Tibial artery (tissue), 4 donors: ENCODE results near the gene F7.

ENCODE experiments used
- DNase-seq, 2 donors: peaks; one replicate each; pipeline ENCODE4 v3.0.0-alpha.2; 2019
- H3K27ac ChIP-seq, 2 donors: fragments of 200-600 bp; sonication (generic) in 1 of 2; 1 replicate in 1 of 2; 2 replicates in 1 of 2; pipeline ENCODE4 v1.5.1; 2018 to 2019; ENCODE audit warnings: mild to moderate bottlenecking in 1 of 2
- H3K27me3 ChIP-seq, 2 donors: fragments of 200-600 bp; sonication (generic) in 1 of 2; one replicate each; pipeline versions ENCODE4 v1.5.1 to v1.6.0; 2016 to 2019
- H3K36me3 ChIP-seq, 3 donors: fragments of 200-600 bp; sonication (generic) in 2 of 3; one replicate each; pipeline ENCODE4 v1.5.1; 2016 to 2019; ENCODE audit warnings: mild to moderate bottlenecking in 2 of 3
- H3K4me1 ChIP-seq, 4 donors: fragments of 200-600 bp; sonication (generic) in 2 of 4; 1 replicate in 3 of 4; 2 replicates in 1 of 4; pipeline ENCODE4 v1.5.1; 2016 to 2019
- H3K4me3 ChIP-seq, 2 donors: fragments of 200-600 bp; sonication (generic) in 1 of 2; 1 replicate in 1 of 2; 2 replicates in 1 of 2; pipeline ENCODE4 v1.5.1; 2018 to 2019; ENCODE audit warnings: mild to moderate bottlenecking in 2 of 2
- H3K9me3 ChIP-seq, 3 donors: fragments of 200-600 bp; sonication (generic) in 1 of 3; one replicate each; pipeline ENCODE4 v1.5.1; 2016 to 2019
- intact Hi-C: fragments of 100-400 bp; cut with DNase I; formaldehyde crosslinking; loops from one replicate; pipeline ENCODE4 v1.15.0; 2023; ENCODE audit warnings: low total_unique reads
- TF ChIP-seq, protein P1 (sequence below), 2 experiments: fragments of 200-600 bp in 1 of 2; fragments of 450-650 bp in 1 of 2; IDR thresholded peaks; one replicate each; pipeline ENCODE4 v1.5.1; 2017 to 2019; ENCODE audit warnings: antibody characterized with exemption in 2 of 2, mild to moderate bottlenecking in 1 of 2, moderate library complexity in 1 of 2

The F7 gene

GRCh38 chr13:113074401-113074800 is 31.2 kb upstream of the F7 start:
- H3K4me3 ChIP-seq: no peak overlapping the region
- intact Hi-C loops: no loop called here
- no peaks in the 10 kb centered on the region for H3K9me3 ChIP-seq
- H3K36me3 ChIP-seq: peaks cover 0 to 81% (median 36%) of the 10 kb centered on the region in 3 donors
- H3K27ac ChIP-seq: no peak overlapping the region
- H3K27me3 ChIP-seq: no peaks in the 10 kb centered on the region
- no peaks in the 10 kb centered on the region for H3K4me1 ChIP-seq
- no peak for DNase-seq
- TF ChIP-seq, protein P1, sequence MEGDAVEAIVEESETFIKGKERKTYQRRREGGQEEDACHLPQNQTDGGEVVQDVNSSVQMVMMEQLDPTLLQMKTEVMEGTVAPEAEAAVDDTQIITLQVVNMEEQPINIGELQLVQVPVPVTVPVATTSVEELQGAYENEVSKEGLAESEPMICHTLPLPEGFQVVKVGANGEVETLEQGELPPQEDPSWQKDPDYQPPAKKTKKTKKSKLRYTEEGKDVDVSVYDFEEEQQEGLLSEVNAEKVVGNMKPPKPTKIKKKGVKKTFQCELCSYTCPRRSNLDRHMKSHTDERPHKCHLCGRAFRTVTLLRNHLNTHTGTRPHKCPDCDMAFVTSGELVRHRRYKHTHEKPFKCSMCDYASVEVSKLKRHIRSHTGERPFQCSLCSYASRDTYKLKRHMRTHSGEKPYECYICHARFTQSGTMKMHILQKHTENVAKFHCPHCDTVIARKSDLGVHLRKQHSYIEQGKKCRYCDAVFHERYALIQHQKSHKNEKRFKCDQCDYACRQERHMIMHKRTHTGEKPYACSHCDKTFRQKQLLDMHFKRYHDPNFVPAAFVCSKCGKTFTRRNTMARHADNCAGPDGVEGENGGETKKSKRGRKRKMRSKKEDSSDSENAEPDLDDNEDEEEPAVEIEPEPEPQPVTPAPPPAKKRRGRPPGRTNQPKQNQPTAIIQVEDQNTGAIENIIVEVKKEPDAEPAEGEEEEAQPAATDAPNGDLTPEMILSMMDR (IDR thresholded peaks at IDR 0.05): no peak

GRCh38 chr13:113074876-113075275 is 30.7 kb upstream of the F7 start:
- H3K4me3 ChIP-seq: no peak overlapping the region
- H3K36me3 ChIP-seq: peaks cover 0 to 78% (median 36%) of the 10 kb centered on the region in 3 donors
- H3K27me3 ChIP-seq: no peaks in the 10 kb centered on the region
- intact Hi-C loops: no loop called here
- TF ChIP-seq, protein P1 (IDR thresholded peaks at IDR 0.05): no peak
- no peak for DNase-seq
- no peaks in the 10 kb centered on the region for H3K4me1 ChIP-seq
- H3K9me3 ChIP-seq: no peaks in the 10 kb centered on the region
- no peak overlapping the region for H3K27ac ChIP-seq

DNA sequence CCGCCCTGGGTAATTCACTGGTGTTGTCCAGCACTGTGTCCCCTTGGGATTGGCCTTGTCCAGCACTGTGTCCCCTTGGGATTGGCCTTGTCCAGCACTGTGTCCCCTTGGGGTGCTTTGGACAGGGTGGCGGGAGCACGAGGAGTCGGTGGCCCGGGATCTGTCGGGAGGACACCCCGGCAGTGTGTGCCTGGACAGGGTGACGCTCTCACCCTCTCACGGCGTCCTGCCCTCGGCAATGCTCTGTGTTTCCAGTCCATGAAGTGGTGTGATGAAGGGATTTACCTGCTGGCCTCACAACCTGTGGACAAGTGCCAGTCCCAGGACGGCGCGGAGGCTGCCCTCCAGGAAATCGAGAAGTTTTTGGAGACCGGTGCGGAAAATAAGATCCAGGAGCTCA is 29.9 kb upstream of the F7 start:
- Histone ChIP-seq H3K9me3 (no peaks in the 10 kb centered on the region), H3K4me1 (no peaks in the 10 kb centered on the region), H3K36me3 (peaks cover 0 to 69% (median 36%) of the 10 kb centered on the region in 3 donors), H3K27ac (no peak overlapping the region), H3K4me3 (no peak overlapping the region), H3K27me3 (peaks cover 0 to 4% of the 10 kb centered on the region in 2 donors)
- no peak for DNase-seq
- intact Hi-C loops: no loop called here
- TF ChIP-seq, protein P1 (IDR thresholded peaks at IDR 0.05): no peak

- H3K4me3 ChIP-seq: no peak overlapping the region
- no peaks in the 10 kb centered on the region for H3K9me3 ChIP-seq
- H3K27ac ChIP-seq: no peak overlapping the region
- peaks cover 0 to 72% (median 35%) of the 10 kb centered on the region in 3 donors for H3K36me3 ChIP-seq
- peaks cover 0 to 4% of the 10 kb centered on the region in 2 donors for H3K27me3 ChIP-seq
- no peaks in the 10 kb centered on the region for H3K4me1 ChIP-seq
- TF ChIP-seq, protein P1 (IDR thresholded peaks at IDR 0.05): no peak
- intact Hi-C loops: no loop called here
- DNase-seq: no peak
These were observed 28.8 kb upstream of the F7 start for GRCh38 chr13:113076681-113077401.

GRCh38 chr13:113077566-113077952 is 28.0 kb upstream of the F7 start:
- Histone ChIP-seq H3K27ac (no peak overlapping the region), H3K9me3 (no peaks in the 10 kb centered on the region), H3K36me3 (peaks cover 0 to 79% (median 33%) of the 10 kb centered on the region in 3 donors), H3K27me3 (peaks cover 0 to 4% of the 10 kb centered on the region in 2 donors), H3K4me3 (no peak overlapping the region), H3K4me1 (no peaks in the 10 kb centered on the region)
- no peak for DNase-seq
- intact Hi-C loops: no loop called here
- TF ChIP-seq, protein P1 (IDR thresholded peaks at IDR 0.05): no peak
